ENCODE measurements around the gene FGFR4.

FGFR4 gene

GRCh38 chr5:177081859-177082258, 4.9 kb upstream of the FGFR4 start:
- no peak for TF ChIP-seq POLR2AphosphoS5 (IDR thresholded peaks at IDR 0.05; ENCODE audit: low read depth, low read length)
- no peak for TF ChIP-seq POLR2A (IDR thresholded peaks at IDR 0.05; ENCODE audit: low read depth, low read length)
- TF ChIP-seq POU2F2 (IDR thresholded peaks at IDR 0.05; ENCODE audit: low read depth, low read length): no peak
- TF ChIP-seq TAF1 (IDR thresholded peaks at IDR 0.05; ENCODE audit: low read depth, low read length): no peak
- TF ChIP-seq PAX5 (IDR thresholded peaks at IDR 0.05; ENCODE audit: insufficient read depth, low read length, severe bottlenecking): no peak
- no peak for TF ChIP-seq SPI1 (IDR thresholded peaks at IDR 0.05; ENCODE audit: low read depth, low read length)
- FAIRE-seq (no peak), DNase-seq (ENCODE audit: insufficient read length, low spot score) (no peak)

GRCh38 chr5:177083357-177083756, 3.4 kb upstream of the FGFR4 start:
- TF ChIP-seq POLR2A (IDR thresholded peaks at IDR 0.05; ENCODE audit: low read depth, low read length): no peak
- TF ChIP-seq POLR2AphosphoS5 (IDR thresholded peaks at IDR 0.05; ENCODE audit: low read depth, low read length): no peak
- TF ChIP-seq POU2F2 (IDR thresholded peaks at IDR 0.05; ENCODE audit: low read depth, low read length): no peak
- no peak for TF ChIP-seq TAF1 (IDR thresholded peaks at IDR 0.05; ENCODE audit: low read depth, low read length)
- TF ChIP-seq PAX5 (IDR thresholded peaks at IDR 0.05; ENCODE audit: insufficient read depth, low read length, severe bottlenecking): no peak
- no peak for TF ChIP-seq SPI1 (IDR thresholded peaks at IDR 0.05; ENCODE audit: low read depth, low read length)
- FAIRE-seq: peak; percentile 72

GRCh38 chr5:177084175-177084574, 2.5 kb upstream of the FGFR4 start:
- no peak for FAIRE-seq
- TF ChIP-seq SPI1 (IDR thresholded peaks at IDR 0.05; ENCODE audit: low read depth, low read length): no peak
- no peak for TF ChIP-seq POU2F2 (IDR thresholded peaks at IDR 0.05; ENCODE audit: low read depth, low read length)
- TF ChIP-seq POLR2A (IDR thresholded peaks at IDR 0.05; ENCODE audit: low read depth, low read length): no peak
- no peak for TF ChIP-seq PAX5 (IDR thresholded peaks at IDR 0.05; ENCODE audit: insufficient read depth, low read length, severe bottlenecking)
- TF ChIP-seq TAF1 (IDR thresholded peaks at IDR 0.05; ENCODE audit: low read depth, low read length): no peak
- no peak for TF ChIP-seq POLR2AphosphoS5 (IDR thresholded peaks at IDR 0.05; ENCODE audit: low read depth, low read length)
- DNase-seq (ENCODE audit: insufficient read length, low spot score): no peak

More at GRCh38 chr5:177083357-177083756, 3.4 kb upstream of the FGFR4 start:
- no peak for DNase-seq (ENCODE audit: insufficient read length, low spot score)

- FAIRE-seq (no peak), DNase-seq (ENCODE audit: insufficient read length, low spot score) (no peak)
- no peak for TF ChIP-seq TAF1 (IDR thresholded peaks at IDR 0.05; ENCODE audit: low read depth, low read length)
- no peak for TF ChIP-seq PAX5 (IDR thresholded peaks at IDR 0.05; ENCODE audit: insufficient read depth, low read length, severe bottlenecking)
- no peak for TF ChIP-seq POLR2AphosphoS5 (IDR thresholded peaks at IDR 0.05; ENCODE audit: low read depth, low read length)
- TF ChIP-seq POLR2A (IDR thresholded peaks at IDR 0.05; ENCODE audit: low read depth, low read length): no peak
- TF ChIP-seq SPI1 (IDR thresholded peaks at IDR 0.05; ENCODE audit: low read depth, low read length): no peak
- no peak for TF ChIP-seq POU2F2 (IDR thresholded peaks at IDR 0.05; ENCODE audit: low read depth, low read length)
These were observed 596 bp upstream of the FGFR4 start for GRCh38 chr5:177085985-177086653.

GRCh38 chr5:177087398-177088005, 787 bp downstream of the FGFR4 start:
- no peak for DNase-seq (ENCODE audit: insufficient read length, low spot score)
- FAIRE-seq: no peak
- no peak for TF ChIP-seq SPI1 (IDR thresholded peaks at IDR 0.05; ENCODE audit: low read depth, low read length)
- no peak for TF ChIP-seq PAX5 (IDR thresholded peaks at IDR 0.05; ENCODE audit: insufficient read depth, low read length, severe bottlenecking)
- no peak for TF ChIP-seq POLR2A (IDR thresholded peaks at IDR 0.05; ENCODE audit: low read depth, low read length)
- no peak for TF ChIP-seq POU2F2 (IDR thresholded peaks at IDR 0.05; ENCODE audit: low read depth, low read length)
- no peak for TF ChIP-seq TAF1 (IDR thresholded peaks at IDR 0.05; ENCODE audit: low read depth, low read length)
- no peak for TF ChIP-seq POLR2AphosphoS5 (IDR thresholded peaks at IDR 0.05; ENCODE audit: low read depth, low read length)

- DNase-seq (ENCODE audit: insufficient read length, low spot score) (no peak), FAIRE-seq (no peak)
- TF ChIP-seq PAX5 (IDR thresholded peaks at IDR 0.05; ENCODE audit: insufficient read depth, low read length, severe bottlenecking): no peak
These were observed 2.4 kb downstream of the FGFR4 start for GRCh38 chr5:177089127-177089526.

- no peak for FAIRE-seq
- DNase-seq (ENCODE audit: insufficient read length, low spot score): no peak
- TF ChIP-seq POLR2A (IDR thresholded peaks at IDR 0.05; ENCODE audit: low read depth, low read length): no peak
- TF ChIP-seq POU2F2 (IDR thresholded peaks at IDR 0.05; ENCODE audit: low read depth, low read length): no peak
- TF ChIP-seq POLR2AphosphoS5 (IDR thresholded peaks at IDR 0.05; ENCODE audit: low read depth, low read length): no peak
- TF ChIP-seq SPI1 (IDR thresholded peaks at IDR 0.05; ENCODE audit: low read depth, low read length): no peak
- TF ChIP-seq PAX5 (IDR thresholded peaks at IDR 0.05; ENCODE audit: insufficient read depth, low read length, severe bottlenecking): no peak
- no peak for TF ChIP-seq TAF1 (IDR thresholded peaks at IDR 0.05; ENCODE audit: low read depth, low read length)
These were observed 3.3 kb downstream of the FGFR4 start for GRCh38 chr5:177089825-177090641.

GRCh38 chr5:177090813-177091212, 4.1 kb downstream of the FGFR4 start:
- TF ChIP-seq TAF1 (IDR thresholded peaks at IDR 0.05; ENCODE audit: low read depth, low read length): no peak
- no peak for TF ChIP-seq POLR2A (IDR thresholded peaks at IDR 0.05; ENCODE audit: low read depth, low read length)
- TF ChIP-seq POU2F2 (IDR thresholded peaks at IDR 0.05; ENCODE audit: low read depth, low read length): no peak
- TF ChIP-seq PAX5 (IDR thresholded peaks at IDR 0.05; ENCODE audit: insufficient read depth, low read length, severe bottlenecking): no peak
- TF ChIP-seq POLR2AphosphoS5 (IDR thresholded peaks at IDR 0.05; ENCODE audit: low read depth, low read length): no peak
- no peak for TF ChIP-seq SPI1 (IDR thresholded peaks at IDR 0.05; ENCODE audit: low read depth, low read length)
- DNase-seq (ENCODE audit: insufficient read length, low spot score) (no peak), FAIRE-seq (no peak)

- DNase-seq (ENCODE audit: insufficient read length, low spot score) (no peak), FAIRE-seq (no peak)
- no peak for TF ChIP-seq POLR2AphosphoS5 (IDR thresholded peaks at IDR 0.05; ENCODE audit: low read depth, low read length)
- no peak for TF ChIP-seq TAF1 (IDR thresholded peaks at IDR 0.05; ENCODE audit: low read depth, low read length)
- no peak for TF ChIP-seq POLR2A (IDR thresholded peaks at IDR 0.05; ENCODE audit: low read depth, low read length)
- no peak for TF ChIP-seq PAX5 (IDR thresholded peaks at IDR 0.05; ENCODE audit: insufficient read depth, low read length, severe bottlenecking)
- no peak for TF ChIP-seq POU2F2 (IDR thresholded peaks at IDR 0.05; ENCODE audit: low read depth, low read length)
- TF ChIP-seq SPI1 (IDR thresholded peaks at IDR 0.05; ENCODE audit: low read depth, low read length): no peak
These were observed 4.5 kb downstream of the FGFR4 start for GRCh38 chr5:177091232-177091631.
